WTC11 (cell line): Measurements from ENCODE around the gene ARL6.

Source experiments
- IRF2 ChIP-seq: sonication (generic); formaldehyde crosslinking; IDR thresholded peaks from 2 replicates; pipeline ENCODE4 v1.8.0; 2022; ENCODE audit warnings: low read depth, missing genetic modification reagents, borderline replicate concordance
- SP1 ChIP-seq: sonication (generic); formaldehyde crosslinking; conservative IDR thresholded peaks from 2 replicates; pipeline ENCODE4 v1.8.1; 2022; ENCODE audit warnings: missing genetic modification reagents
- TF ChIP-seq, protein P1 (sequence below): sonication (generic); formaldehyde crosslinking; IDR thresholded peaks from 2 replicates; pipeline ENCODE4 v1.8.1; 2022; ENCODE audit warnings: mild to moderate bottlenecking, missing genetic modification reagents, moderate library complexity, borderline replicate concordance
- TF ChIP-seq, protein P2 (sequence below): sonication (generic); formaldehyde crosslinking; IDR thresholded peaks from 2 replicates; pipeline ENCODE4 v1.8.1; 2023; ENCODE audit warnings: mild to moderate bottlenecking, missing genetic modification reagents, moderate library complexity
- TF ChIP-seq, protein P3 (sequence below): fragments of 200-600 bp; IDR thresholded peaks from 2 replicates; pipeline ENCODE4 v1.8.0; 2022; ENCODE audit warnings: antibody characterized with exemption

DNA sequence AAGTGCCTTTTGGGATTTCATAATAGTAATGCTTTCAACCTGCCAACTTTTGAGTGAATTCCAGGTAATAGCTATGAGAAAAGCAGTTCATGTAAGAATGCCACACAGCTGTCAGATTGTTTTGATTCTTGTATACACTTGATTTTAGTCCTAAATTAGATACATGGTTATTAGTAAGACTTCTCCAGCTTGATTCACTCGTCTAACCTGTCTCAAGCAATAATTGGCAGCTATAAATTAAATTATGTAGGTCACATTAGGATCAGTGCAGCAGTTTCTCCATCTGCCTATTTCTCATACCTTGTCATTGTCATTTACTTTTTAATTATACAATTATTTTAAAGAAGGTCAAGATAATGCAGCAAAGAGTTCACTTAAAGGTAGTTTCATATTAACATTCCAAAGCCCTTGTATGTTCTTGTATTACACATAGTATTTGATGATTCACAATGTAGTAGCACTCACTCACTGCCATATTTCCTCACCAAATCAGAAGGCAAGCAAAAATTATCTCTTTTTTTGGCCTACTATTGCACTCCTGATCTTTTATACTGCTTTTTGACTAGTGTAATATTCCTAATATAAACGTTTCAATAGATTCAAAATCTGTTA is 46.3 kb downstream of the ARL6 start:
- TF ChIP-seq, protein P1, sequence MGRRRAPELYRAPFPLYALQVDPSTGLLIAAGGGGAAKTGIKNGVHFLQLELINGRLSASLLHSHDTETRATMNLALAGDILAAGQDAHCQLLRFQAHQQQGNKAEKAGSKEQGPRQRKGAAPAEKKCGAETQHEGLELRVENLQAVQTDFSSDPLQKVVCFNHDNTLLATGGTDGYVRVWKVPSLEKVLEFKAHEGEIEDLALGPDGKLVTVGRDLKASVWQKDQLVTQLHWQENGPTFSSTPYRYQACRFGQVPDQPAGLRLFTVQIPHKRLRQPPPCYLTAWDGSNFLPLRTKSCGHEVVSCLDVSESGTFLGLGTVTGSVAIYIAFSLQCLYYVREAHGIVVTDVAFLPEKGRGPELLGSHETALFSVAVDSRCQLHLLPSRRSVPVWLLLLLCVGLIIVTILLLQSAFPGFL: no peak
- TF ChIP-seq SP1 (CRISPR knock-in tag): no peak
- TF ChIP-seq, protein P2, sequence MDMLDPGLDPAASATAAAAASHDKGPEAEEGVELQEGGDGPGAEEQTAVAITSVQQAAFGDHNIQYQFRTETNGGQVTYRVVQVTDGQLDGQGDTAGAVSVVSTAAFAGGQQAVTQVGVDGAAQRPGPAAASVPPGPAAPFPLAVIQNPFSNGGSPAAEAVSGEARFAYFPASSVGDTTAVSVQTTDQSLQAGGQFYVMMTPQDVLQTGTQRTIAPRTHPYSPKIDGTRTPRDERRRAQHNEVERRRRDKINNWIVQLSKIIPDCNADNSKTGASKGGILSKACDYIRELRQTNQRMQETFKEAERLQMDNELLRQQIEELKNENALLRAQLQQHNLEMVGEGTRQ (CRISPR knock-in tag): no peak
- TF ChIP-seq, protein P3, sequence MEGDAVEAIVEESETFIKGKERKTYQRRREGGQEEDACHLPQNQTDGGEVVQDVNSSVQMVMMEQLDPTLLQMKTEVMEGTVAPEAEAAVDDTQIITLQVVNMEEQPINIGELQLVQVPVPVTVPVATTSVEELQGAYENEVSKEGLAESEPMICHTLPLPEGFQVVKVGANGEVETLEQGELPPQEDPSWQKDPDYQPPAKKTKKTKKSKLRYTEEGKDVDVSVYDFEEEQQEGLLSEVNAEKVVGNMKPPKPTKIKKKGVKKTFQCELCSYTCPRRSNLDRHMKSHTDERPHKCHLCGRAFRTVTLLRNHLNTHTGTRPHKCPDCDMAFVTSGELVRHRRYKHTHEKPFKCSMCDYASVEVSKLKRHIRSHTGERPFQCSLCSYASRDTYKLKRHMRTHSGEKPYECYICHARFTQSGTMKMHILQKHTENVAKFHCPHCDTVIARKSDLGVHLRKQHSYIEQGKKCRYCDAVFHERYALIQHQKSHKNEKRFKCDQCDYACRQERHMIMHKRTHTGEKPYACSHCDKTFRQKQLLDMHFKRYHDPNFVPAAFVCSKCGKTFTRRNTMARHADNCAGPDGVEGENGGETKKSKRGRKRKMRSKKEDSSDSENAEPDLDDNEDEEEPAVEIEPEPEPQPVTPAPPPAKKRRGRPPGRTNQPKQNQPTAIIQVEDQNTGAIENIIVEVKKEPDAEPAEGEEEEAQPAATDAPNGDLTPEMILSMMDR: no peak
- no peak for TF ChIP-seq IRF2 (CRISPR knock-in tag)
